SK-N-SH (cell line): ENCODE results near the gene DLX1. TPM values are rescaled to one million over a fixed set of nuclear protein-coding genes. Genes with fewer than 3 reads are reported as not detected.

ENCODE experiments used
- CTCF ChIA-PET: fragments of 300-600, 350-600 bp; formaldehyde crosslinking; extraction: SDS; loops from one replicate; lab custom pipeline; 2021; lab: Yijun Ruan, JAX
- POLR2A ChIA-PET: fragments of 350-600 bp; sonication (Branson Sonifier 250); formaldehyde crosslinking; extraction: SDS; loops from one replicate; lab custom pipeline; 2020; ENCODE audit warnings: antibody characterized with exemption, inconsistent platforms; lab: Yijun Ruan, JAX
- DNase-seq: peaks from one replicate; pipeline ENCODE4 v3.0.0; 2012
- H2AFZ ChIP-seq: fragments of 200-600 bp; sonication (generic); 2 replicates; pipeline ENCODE4 v1.8.1; 2016; ENCODE audit warnings: antibody characterized with exemption, mild to moderate bottlenecking, low read depth
- H3F3A ChIP-seq: fragments of 200-600 bp; sonication (generic); replicated peaks from 2 replicates; pipeline ENCODE3; 2016; ENCODE audit warnings: antibody characterized with exemption, mild to moderate bottlenecking; ENCODE audit not compliant: insufficient read depth
- H3K27ac ChIP-seq, 2 experiments: fragments of 200-500 bp in 1 of 2; fragments of 200-600 bp in 1 of 2; sonication (Bioruptor generic) in 1 of 2; sonication (generic), shearing (Covaris generic) in 1 of 2; 2 replicates each; pipeline versions ENCODE4 v1.5.1 to v1.6.1; 2014 to 2016; ENCODE audit warnings: low read depth in 2 of 2, inconsistent platforms in 1 of 2, low read length in 1 of 2, mild to moderate bottlenecking in 1 of 2, mixed read lengths in 1 of 2
- H3K27me3 ChIP-seq: fragments of 200-600 bp; sonication (generic), shearing (Covaris generic); 2 replicates; pipeline ENCODE4 v1.6.1; 2016; ENCODE audit warnings: mixed run types; ENCODE audit not compliant: insufficient read depth
- H3K36me3 ChIP-seq, 2 experiments: fragments of 200-500 bp in 1 of 2; fragments of 200-600 bp in 1 of 2; sonication (Bioruptor generic) in 1 of 2; sonication (generic) in 1 of 2; replicated peaks in 1 of 2; 2 replicates each; pipeline versions ENCODE3 to v1.5.1; 2014 to 2016; ENCODE audit warnings: low read length in 1 of 2, mild to moderate bottlenecking in 1 of 2; ENCODE audit not compliant: insufficient read depth in 2 of 2, control insufficient read depth in 1 of 2
- H3K4me1 ChIP-seq, 2 experiments: fragments of 200-500 bp in 1 of 2; fragments of 200-600 bp in 1 of 2; sonication (Bioruptor generic) in 1 of 2; sonication (generic), shearing (Covaris generic) in 1 of 2; 2 replicates each; pipeline versions ENCODE4 v1.5.1 to v1.6.1; 2014 to 2016; ENCODE audit warnings: low read depth in 1 of 2, low read length in 1 of 2, mixed run types in 1 of 2; ENCODE audit not compliant: insufficient read depth in 2 of 2, control insufficient read depth in 1 of 2
- H3K4me2 ChIP-seq: fragments of 200-600 bp; sonication (generic), shearing (Covaris generic); 2 replicates; pipeline ENCODE4 v1.6.1; 2017; ENCODE audit warnings: mixed run types
- H3K4me3 ChIP-seq, 2 experiments: fragments of 200-500 bp in 1 of 2; fragments of 200-600 bp in 1 of 2; sonication (Bioruptor generic) in 1 of 2; sonication (generic), shearing (Covaris generic) in 1 of 2; 2 replicates each; pipeline versions ENCODE4 v1.5.1 to v1.8.1; 2014 to 2016; ENCODE audit warnings: low read depth in 2 of 2, inconsistent platforms in 1 of 2, low read length in 1 of 2, mild to moderate bottlenecking in 1 of 2, mixed read lengths in 1 of 2, moderate library complexity in 1 of 2
- H3K79me2 ChIP-seq: fragments of 200-600 bp; sonication (generic); 2 replicates; pipeline ENCODE4 v1.8.1; 2017; ENCODE audit warnings: mild to moderate bottlenecking; ENCODE audit not compliant: insufficient read depth
- H3K9ac ChIP-seq: fragments of 200-600 bp; sonication (generic); 2 replicates; pipeline ENCODE4 v1.6.1; 2017; ENCODE audit warnings: mixed run types
- H3K9me2 ChIP-seq: fragments of 200-600 bp; sonication (generic); 2 replicates; pipeline ENCODE4 v1.6.1; 2017; ENCODE audit warnings: mixed run types
- H3K9me3 ChIP-seq: fragments of 200-600 bp; sonication (generic); 2 replicates; pipeline ENCODE4 v1.6.1; 2017; ENCODE audit warnings: mixed run types, mild to moderate bottlenecking, moderate library complexity
- H4K20me1 ChIP-seq: fragments of 200-600 bp; sonication (generic); 2 replicates; pipeline ENCODE4 v1.6.1; 2017; ENCODE audit warnings: mild to moderate bottlenecking, mixed run types; ENCODE audit not compliant: insufficient read depth
- EZH2phosphoT487 ChIP-seq: fragments of 200-600 bp; sonication (generic); IDR thresholded peaks from 2 replicates; pipeline ENCODE4 v1.6.1; 2017; ENCODE audit warnings: low read depth, mixed run types, mild to moderate bottlenecking, antibody characterized with exemption, moderate library complexity, borderline replicate concordance
- SIN3A ChIP-seq: IDR thresholded peaks from 2 replicates; pipeline ENCODE4 v1.6.1; 2012; ENCODE audit warnings: low read depth, mild to moderate bottlenecking, low read length, moderate library complexity, borderline replicate concordance
- SMC3 ChIP-seq: IDR thresholded peaks from 2 replicates; pipeline ENCODE4 v1.6.1; 2012; ENCODE audit warnings: low read depth, low read length, improper control_type of control experiment
- TCF12 ChIP-seq: IDR thresholded peaks from 2 replicates; pipeline ENCODE4 v1.4.0; 2012
- USF2 ChIP-seq: fragments of 150-350 bp; IDR thresholded peaks from 2 replicates; pipeline ENCODE4 v1.6.1; 2017; ENCODE audit warnings: antibody characterized with exemption, low read length, low read depth, borderline replicate concordance
- ZBTB33 ChIP-seq: IDR thresholded peaks from 2 replicates; pipeline ENCODE4 v1.4.0; 2012; ENCODE audit warnings: low read depth, borderline replicate concordance
- WGBS: methylation state at CpG from one replicate; pipeline ENCODE4 v1.1.6; 2017; ENCODE audit warnings: low lambda C conversion rate; 5-methylcytosine and 5-hydroxymethylcytosine counted together
- polyA plus RNA-seq, 3 experiments: library from polyadenylated mRNA; depleted of rRNA; stranded (reverse); fragments of >200 nt; gene quantifications; 2 replicates each; pipeline ENCODE4 v1.2.3, GENCODE V29; 2012
- TF ChIP-seq, protein P1 (sequence below): IDR thresholded peaks from 2 replicates; pipeline ENCODE4 v1.6.1; 2012; ENCODE audit warnings: mild to moderate bottlenecking, low read depth, low read length, moderate library complexity

The DLX1 gene
- polyA plus RNA-seq, 1 of the 3 experiments (the other 2 are of a cell fraction): 0.07 TPM

GRCh38 chr2:172094294-172095145, 9.2 kb downstream of the DLX1 start:
- Histone ChIP-seq H3F3A (peaks cover 24% of the 10 kb centered on the region), H3K27me3 (peaks cover 69% of the 10 kb centered on the region), H3K79me2 (no peaks in the 10 kb centered on the region), H2AFZ (peak overlapping the region; percentile 64; the same call in 1 of the 2 replicates), H3K9me2 (no peaks in the 10 kb centered on the region), H3K4me1 (peaks cover 22% of the 10 kb centered on the region in 2 experiments), H3K4me2 (peak overlapping the region; percentile 90), H3K36me3 (no peaks in the 10 kb centered on the region), H3K27ac (no peak overlapping the region), H4K20me1 (0 out of 2 replicates have a peak, but pooled peaks cover 18% of the 10 kb centered on the region), H3K9me3 (no peaks in the 10 kb centered on the region), H3K4me3 (peak overlapping the region; percentile 36 to 59), H3K9ac (peak overlapping the region; percentile 27; the same call in 1 of the 2 replicates)
- peak; percentile 69 for DNase-seq
- POLR2A ChIA-PET: no interaction called here
- TF ChIP-seq EZH2phosphoT487 (0 out of 2 replicates have a peak, but pooled peaks have one; percentile 50), SIN3A (no peak)
- whole genome bisulfite sequencing: 6% methylated on average over 10 of the region's 66 CpGs
- CTCF ChIA-PET: interaction anchor here (1.0 to 2.4 kb wide), 5 partner anchors 8 to 102 kb away, joined by 3 to 14 read pairs (median 5); partner anchors contain the start of gene DLX1

GRCh38 chr2:172095146-172095904, 10.0 kb downstream of the DLX1 start:
- TF ChIP-seq, protein P1, sequence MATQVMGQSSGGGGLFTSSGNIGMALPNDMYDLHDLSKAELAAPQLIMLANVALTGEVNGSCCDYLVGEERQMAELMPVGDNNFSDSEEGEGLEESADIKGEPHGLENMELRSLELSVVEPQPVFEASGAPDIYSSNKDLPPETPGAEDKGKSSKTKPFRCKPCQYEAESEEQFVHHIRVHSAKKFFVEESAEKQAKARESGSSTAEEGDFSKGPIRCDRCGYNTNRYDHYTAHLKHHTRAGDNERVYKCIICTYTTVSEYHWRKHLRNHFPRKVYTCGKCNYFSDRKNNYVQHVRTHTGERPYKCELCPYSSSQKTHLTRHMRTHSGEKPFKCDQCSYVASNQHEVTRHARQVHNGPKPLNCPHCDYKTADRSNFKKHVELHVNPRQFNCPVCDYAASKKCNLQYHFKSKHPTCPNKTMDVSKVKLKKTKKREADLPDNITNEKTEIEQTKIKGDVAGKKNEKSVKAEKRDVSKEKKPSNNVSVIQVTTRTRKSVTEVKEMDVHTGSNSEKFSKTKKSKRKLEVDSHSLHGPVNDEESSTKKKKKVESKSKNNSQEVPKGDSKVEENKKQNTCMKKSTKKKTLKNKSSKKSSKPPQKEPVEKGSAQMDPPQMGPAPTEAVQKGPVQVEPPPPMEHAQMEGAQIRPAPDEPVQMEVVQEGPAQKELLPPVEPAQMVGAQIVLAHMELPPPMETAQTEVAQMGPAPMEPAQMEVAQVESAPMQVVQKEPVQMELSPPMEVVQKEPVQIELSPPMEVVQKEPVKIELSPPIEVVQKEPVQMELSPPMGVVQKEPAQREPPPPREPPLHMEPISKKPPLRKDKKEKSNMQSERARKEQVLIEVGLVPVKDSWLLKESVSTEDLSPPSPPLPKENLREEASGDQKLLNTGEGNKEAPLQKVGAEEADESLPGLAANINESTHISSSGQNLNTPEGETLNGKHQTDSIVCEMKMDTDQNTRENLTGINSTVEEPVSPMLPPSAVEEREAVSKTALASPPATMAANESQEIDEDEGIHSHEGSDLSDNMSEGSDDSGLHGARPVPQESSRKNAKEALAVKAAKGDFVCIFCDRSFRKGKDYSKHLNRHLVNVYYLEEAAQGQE: no peak
- TF ChIP-seq ZBTB33 (no peak), TCF12 (0 out of 2 replicates have a peak, but pooled peaks have one; percentile 16), USF2 (no peak), SMC3 (no peak)
- TF ChIP-seq, all 33 proteins: peak for 1
- H3K27ac ChIP-seq: no peak overlapping the region
- no peaks in the 10 kb centered on the region for H3K36me3 ChIP-seq
- H3K79me2 ChIP-seq: no peaks in the 10 kb centered on the region
- peaks cover 22% of the 10 kb centered on the region in 2 experiments for H3K4me1 ChIP-seq
- peak; percentile 74 for DNase-seq
- H4K20me1 ChIP-seq: 0 out of 2 replicates have a peak, but pooled peaks cover 18% of the 10 kb centered on the region
- H3K4me3 ChIP-seq: peak overlapping the region; percentile 36 to 59
- peaks cover 66% of the 10 kb centered on the region for H3K27me3 ChIP-seq
- peak overlapping the region; percentile 64; the same call in 1 of the 2 replicates for H2AFZ ChIP-seq
- peaks cover 24% of the 10 kb centered on the region for H3F3A ChIP-seq
- peak overlapping the region; percentile 27; the same call in 1 of the 2 replicates for H3K9ac ChIP-seq
- ChIA-PET POLR2A (no interaction called here), CTCF (interaction anchor here (0.8 to 2.4 kb wide), 10 partner anchors 8 to 391 kb away, joined by 3 to 14 read pairs (median 4); partner anchors contain the start of gene DLX1)
- H3K4me2 ChIP-seq: peak overlapping the region; percentile 90
- WGBS: 0% methylated on average over 27 of the region's 51 CpGs
- H3K9me2 ChIP-seq: no peaks in the 10 kb centered on the region
- no peaks in the 10 kb centered on the region for H3K9me3 ChIP-seq
